Femur (tissue), 1 donor: ENCODE data around the gene GAPDH.

Experiments used
- DNase-seq: peaks from one replicate; pipeline ENCODE4 v3.0.0-alpha.2; 2017

The GAPDH gene

DNA sequence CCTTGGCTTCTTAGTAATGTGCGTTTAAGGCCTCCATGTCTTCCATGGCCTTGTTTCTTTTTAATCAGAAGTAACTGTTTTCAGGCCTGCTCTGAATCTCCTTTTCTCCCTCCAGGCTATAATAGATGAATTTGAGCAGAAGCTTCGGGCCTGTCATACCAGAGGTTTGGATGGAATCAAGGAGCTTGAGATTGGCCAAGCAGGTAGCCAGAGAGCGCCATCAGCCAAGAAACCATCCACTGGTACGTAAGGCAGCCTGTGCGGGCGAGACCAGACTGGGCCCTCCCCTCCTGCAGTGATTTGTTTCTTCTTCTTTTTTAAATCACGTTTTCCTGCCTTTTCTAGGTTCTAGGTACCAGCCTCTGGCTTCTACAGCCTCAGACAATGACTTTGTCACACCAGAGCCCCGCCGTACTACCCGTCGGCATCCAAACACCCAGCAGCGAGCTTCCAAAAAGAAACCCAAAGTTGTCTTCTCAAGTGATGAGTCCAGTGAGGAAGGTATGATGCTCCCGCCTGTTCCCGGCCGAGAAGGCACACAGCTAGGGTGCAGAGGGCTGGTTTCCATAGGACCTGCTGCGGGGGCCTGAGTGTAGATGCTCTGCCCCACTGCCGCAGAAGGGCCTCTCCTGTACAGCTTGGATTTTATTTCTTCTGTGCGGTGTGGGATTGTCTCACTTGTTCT lies 3.6 kb upstream of the GAPDH start:
- DNase-seq = no peak

- peak; percentile 81 for DNase-seq
These were observed 2.0 kb upstream of the GAPDH start for GRCh38 chr12:6532051-6532926.

DNA sequence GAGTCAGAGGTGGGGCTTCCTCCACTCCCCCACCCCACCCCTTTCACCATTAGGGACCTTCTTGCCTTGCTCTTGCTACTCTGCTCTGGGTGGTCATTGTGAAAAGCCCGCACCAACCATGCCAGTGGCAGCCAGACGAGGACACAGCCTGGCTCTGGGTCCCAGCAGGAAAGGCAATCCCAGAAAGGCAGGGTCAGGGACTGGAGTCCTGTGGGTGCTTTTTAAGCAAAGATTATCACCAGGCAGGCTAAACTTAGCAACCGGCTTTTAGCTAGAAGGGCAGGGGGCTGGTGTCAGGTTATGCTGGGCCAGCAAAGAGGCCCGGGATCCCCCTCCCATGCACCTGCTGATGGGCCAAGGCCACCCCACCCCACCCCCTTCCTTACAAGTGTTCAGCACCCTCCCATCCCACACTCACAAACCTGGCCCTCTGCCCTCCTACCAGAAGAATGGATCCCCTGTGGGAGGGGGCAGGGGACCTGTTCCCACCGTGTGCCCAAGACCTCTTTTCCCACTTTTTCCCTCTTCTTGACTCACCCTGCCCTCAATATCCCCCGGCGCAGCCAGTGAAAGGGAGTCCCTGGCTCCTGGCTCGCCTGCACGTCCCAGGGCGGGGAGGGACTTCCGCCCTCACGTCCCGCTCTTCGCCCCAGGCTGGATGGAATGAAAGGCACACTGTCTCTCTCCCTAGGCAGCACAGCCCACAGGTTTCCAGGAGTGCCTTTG lies 1.2 kb upstream of the GAPDH start:
- DNase-seq = peak; percentile 83

- no peak for DNase-seq
These were observed 729 bp upstream of the GAPDH start for GRCh38 chr12:6533653-6533922.

DNA sequence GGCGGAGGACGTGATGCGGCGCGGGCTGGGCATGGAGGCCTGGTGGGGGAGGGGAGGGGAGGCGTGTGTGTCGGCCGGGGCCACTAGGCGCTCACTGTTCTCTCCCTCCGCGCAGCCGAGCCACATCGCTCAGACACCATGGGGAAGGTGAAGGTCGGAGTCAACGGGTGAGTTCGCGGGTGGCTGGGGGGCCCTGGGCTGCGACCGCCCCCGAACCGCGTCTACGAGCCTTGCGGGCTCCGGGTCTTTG lies 303 bp downstream of the GAPDH start:
- DNase-seq = no peak

- DNase-seq = peak; percentile 82
These were observed 804 bp downstream of the GAPDH start for GRCh38 chr12:6534945-6535696.

DNA sequence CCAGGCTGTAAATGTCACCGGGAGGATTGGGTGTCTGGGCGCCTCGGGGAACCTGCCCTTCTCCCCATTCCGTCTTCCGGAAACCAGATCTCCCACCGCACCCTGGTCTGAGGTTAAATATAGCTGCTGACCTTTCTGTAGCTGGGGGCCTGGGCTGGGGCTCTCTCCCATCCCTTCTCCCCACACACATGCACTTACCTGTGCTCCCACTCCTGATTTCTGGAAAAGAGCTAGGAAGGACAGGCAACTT lies 1.3 kb downstream of the GAPDH start:
- DNase-seq = no peak

DNA sequence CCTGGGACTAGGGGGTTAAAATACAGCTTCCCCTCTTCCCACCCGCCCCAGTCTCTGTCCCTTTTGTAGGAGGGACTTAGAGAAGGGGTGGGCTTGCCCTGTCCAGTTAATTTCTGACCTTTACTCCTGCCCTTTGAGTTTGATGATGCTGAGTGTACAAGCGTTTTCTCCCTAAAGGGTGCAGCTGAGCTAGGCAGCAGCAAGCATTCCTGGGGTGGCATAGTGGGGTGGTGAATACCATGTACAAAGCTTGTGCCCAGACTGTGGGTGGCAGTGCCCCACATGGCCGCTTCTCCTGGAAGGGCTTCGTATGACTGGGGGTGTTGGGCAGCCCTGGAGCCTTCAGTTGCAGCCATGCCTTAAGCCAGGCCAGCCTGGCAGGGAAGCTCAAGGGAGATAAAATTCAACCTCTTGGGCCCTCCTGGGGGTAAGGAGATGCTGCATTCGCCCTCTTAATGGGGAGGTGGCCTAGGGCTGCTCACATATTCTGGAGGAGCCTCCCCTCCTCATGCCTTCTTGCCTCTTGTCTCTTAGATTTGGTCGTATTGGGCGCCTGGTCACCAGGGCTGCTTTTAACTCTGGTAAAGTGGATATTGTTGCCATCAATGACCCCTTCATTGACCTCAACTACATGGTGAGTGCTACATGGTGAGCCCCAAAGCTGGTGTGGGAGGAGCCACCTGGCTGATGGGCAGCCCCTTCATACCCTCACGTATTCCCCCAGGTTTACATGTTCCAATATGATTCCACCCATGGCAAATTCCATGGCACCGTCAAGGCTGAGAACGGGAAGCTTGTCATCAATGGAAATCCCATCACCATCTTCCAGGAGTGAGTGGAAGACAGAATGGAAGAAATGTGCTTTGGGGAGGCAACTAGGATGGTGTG lies 1.9 kb downstream of the GAPDH start:
- no peak for DNase-seq

DNA sequence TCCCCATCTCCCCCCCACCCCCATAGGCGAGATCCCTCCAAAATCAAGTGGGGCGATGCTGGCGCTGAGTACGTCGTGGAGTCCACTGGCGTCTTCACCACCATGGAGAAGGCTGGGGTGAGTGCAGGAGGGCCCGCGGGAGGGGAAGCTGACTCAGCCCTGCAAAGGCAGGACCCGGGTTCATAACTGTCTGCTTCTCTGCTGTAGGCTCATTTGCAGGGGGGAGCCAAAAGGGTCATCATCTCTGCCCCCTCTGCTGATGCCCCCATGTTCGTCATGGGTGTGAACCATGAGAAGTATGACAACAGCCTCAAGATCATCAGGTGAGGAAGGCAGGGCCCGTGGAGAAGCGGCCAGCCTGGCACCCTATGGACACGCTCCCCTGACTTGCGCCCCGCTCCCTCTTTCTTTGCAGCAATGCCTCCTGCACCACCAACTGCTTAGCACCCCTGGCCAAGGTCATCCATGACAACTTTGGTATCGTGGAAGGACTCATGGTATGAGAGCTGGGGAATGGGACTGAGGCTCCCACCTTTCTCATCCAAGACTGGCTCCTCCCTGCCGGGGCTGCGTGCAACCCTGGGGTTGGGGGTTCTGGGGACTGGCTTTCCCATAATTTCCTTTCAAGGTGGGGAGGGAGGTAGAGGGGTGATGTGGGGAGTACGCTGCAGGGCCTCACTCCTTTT lies 2.7 kb downstream of the GAPDH start:
- DNase-seq = no peak

DNA sequence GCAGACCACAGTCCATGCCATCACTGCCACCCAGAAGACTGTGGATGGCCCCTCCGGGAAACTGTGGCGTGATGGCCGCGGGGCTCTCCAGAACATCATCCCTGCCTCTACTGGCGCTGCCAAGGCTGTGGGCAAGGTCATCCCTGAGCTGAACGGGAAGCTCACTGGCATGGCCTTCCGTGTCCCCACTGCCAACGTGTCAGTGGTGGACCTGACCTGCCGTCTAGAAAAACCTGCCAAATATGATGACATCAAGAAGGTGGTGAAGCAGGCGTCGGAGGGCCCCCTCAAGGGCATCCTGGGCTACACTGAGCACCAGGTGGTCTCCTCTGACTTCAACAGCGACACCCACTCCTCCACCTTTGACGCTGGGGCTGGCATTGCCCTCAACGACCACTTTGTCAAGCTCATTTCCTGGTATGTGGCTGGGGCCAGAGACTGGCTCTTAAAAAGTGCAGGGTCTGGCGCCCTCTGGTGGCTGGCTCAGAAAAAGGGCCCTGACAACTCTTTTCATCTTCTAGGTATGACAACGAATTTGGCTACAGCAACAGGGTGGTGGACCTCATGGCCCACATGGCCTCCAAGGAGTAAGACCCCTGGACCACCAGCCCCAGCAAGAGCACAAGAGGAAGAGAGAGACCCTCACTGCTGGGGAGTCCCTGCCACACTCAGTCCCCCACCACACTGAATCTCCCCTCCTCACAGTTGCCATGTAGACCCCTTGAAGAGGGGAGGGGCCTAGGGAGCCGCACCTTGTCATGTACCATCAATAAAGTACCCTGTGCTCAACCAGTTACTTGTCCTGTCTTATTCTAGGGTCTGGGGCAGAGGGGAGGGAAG lies 3.5 kb downstream of the GAPDH start:
- DNase-seq = peak; percentile 84

DNA sequence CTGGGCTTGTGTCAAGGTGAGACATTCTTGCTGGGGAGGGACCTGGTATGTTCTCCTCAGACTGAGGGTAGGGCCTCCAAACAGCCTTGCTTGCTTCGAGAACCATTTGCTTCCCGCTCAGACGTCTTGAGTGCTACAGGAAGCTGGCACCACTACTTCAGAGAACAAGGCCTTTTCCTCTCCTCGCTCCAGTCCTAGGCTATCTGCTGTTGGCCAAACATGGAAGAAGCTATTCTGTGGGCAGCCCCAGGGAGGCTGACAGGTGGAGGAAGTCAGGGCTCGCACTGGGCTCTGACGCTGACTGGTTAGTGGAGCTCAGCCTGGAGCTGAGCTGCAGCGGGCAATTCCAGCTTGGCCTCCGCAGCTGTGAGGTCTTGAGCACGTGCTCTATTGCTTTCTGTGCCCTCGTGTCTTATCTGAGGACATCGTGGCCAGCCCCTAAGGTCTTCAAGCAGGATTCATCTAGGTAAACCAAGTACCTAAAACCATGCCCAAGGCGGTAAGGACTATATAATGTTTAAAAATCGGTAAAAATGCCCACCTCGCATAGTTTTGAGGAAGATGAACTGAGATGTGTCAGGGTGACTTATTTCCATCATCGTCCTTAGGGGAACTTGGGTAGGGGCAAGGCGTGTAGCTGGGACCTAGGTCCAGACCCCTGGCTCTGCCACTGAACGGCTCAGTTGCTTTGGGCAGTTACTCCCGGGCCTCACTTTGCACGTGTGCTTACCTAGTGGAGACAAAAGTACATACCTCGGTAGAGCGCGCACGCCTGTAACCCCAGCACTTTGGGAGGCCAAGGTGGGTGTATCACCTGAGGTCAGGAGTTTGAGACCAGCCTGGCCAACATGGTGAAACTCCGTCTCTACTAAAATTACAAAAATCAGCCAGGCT lies 4.3 kb downstream of the GAPDH start:
- DNase-seq = peak; percentile 48

DNA sequence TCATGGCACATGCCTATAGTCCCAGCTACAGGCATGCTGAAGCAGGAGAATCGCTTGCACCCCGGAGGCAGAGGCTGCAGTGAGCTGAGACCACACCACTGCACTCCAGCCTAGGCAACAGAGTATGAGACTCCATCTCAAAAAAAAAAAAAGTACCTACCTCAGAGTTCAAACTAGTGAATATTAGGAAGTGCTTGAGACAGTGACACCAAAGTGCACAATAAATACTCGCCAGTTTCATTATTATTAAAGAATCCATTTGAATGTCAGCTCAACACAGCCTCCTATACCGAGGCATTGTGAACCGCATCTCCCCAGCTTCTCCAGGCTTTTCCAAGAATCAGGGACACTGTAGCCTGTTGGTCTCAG lies 5.0 kb downstream of the GAPDH start:
- no peak for DNase-seq

GRCh38 chr12:6539707-6540134 lies 5.4 kb downstream of the GAPDH start:
- no peak for DNase-seq

DNA sequence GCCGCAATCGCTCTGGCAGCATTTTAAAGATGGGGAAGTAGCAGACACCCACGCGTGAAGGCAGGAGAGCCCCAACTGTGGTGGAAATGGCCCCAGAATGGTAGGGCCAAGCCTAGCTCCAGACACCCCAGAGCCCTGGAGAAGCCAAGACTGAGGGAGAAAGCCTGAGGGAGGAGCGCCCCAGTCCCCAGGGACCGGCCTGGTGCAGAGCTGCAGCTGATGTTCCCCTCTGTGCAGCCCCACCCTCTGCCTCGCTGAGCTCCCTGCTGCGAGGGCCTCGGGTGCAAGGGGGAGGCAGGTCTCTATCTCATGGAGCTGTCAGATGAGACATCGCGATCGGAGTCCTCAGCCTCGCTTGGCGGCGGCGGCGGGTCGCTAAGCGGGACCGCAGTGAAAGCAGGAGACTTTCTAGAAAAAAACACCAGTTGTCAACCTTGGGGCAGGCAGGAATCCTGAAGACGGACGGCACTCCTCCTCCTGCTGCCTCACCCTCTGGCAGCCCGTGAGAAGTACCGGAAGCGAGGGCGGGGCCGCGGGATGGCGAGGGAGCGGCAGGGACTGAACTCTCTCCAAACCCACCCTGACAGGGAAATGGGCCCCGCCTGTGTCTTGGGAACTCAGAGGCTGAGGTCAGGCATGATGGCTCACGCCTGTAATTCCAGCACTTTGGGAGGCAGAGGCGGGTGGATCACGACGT lies 6.0 kb downstream of the GAPDH start:
- DNase-seq = peak; percentile 92

- no peak for DNase-seq
These were observed 7.3 kb downstream of the GAPDH start for GRCh38 chr12:6541371-6542165.

DNA sequence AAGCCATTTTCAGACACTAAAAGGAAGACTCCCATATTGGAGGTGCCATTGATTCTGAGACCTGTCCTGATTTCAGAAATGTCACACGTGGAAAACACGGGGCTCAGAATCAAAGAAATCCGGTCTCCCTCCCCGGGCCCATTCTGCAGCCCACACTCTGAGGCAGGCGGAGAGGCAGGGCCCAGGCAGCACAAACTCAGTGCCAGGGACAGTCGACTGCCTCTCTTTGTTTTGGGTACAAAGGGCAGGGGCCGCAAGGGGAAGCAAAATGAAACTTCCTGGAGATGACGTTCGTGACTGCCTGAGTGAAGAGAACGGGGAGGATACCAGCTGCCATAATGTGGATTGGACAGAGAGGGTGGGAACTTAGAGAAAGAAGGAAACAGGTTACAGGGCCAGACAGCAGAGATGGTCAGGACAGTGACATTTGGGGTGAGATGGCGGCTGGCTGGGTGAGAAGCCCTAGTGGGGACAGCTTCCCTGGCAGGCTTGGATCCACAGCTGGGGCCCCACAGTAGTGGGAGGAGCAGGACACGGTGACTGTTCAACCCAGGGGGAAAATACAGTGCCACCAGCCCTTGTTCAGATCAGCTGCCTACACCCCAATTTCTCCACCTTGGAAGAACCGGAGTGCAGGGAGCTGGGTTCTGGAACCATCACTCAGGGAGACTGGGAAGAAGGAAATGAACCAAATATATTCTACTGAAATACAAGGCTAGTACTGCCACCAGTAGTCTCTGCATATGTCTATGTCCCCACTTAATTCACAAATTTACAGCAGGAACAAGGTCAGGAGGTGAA lies 8.1 kb downstream of the GAPDH start:
- DNase-seq = no peak

DNA sequence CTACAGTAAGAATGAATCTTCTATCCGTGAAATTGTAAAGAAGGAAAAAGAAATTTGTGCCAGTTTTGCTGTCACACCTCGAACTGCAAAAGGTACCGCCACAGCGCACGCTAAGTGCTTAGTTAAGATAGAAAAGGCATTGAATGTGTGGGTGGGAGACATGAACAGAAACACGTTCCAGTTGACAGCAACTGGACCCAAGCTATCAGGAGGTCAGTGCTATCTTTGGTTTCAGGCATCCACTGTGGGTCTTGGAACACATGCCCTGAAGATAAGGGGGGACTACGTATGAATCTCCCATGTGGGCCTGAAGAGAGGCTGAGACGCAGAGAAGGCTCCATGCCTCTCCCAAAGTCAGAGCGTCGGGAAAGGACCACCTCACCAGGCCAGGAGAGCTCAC lies 11.7 kb downstream of the GAPDH start:
- DNase-seq = no peak

GRCh38 chr12:6547566-6547965 lies 13.2 kb downstream of the GAPDH start:
- no peak for DNase-seq
